ENCODE measurements around the gene MR1. TPM values are rescaled to one million over a fixed set of nuclear protein-coding genes. Genes with fewer than 3 reads are reported as not detected.

The MR1 gene
- total and polyA plus RNA-seq, 3 donors from 2014 or later = 5.8 to 8.6 (median 7.1) TPM

- Histone ChIP-seq H3K27ac (peak overlapping the region; percentile 78 to 96), H3K4me1 (peaks cover 46% of the 10 kb centered on the region), H3K36me3 (ENCODE audit: low read depth, missing control alignments) (no peaks in the 10 kb centered on the region), H3K27me3 (no peaks in the 10 kb centered on the region), H3K4me3 (peak overlapping the region; percentile 69 to 82), H3K9me3 (no peaks in the 10 kb centered on the region)
- intact Hi-C loops (cut with DNase I; ENCODE audit: low total_unique reads) = no loop called here
- WGBS, 2 donors = 35 to 48% methylated on average over 3 of the region's 3 CpGs
- TF ChIP-seq CTCF (IDR thresholded peaks at IDR 0.05) (no peak), POLR2A (IDR thresholded peaks at IDR 0.05) (no peak)
- DNase-seq = no peak
These were observed 72.2 kb downstream of the MR1 start for GRCh38 chr1:181106022-181106312.

GRCh38 chr1:181106479-181106878 lies 72.7 kb downstream of the MR1 start:
- peak overlapping the region in 1 of 2 donors; percentile 96 for H3K27ac ChIP-seq
- intact Hi-C loops (cut with DNase I; ENCODE audit: low total_unique reads) = no loop called here
- no peaks in the 10 kb centered on the region for H3K9me3 ChIP-seq
- H3K27me3 ChIP-seq = no peaks in the 10 kb centered on the region
- TF ChIP-seq POLR2A (IDR thresholded peaks at IDR 0.05) (no peak), CTCF (IDR thresholded peaks at IDR 0.05) (no peak)
- no peak for DNase-seq
- H3K4me3 ChIP-seq = peak overlapping the region in 1 of 2 donors; percentile 69
- no peaks in the 10 kb centered on the region for H3K36me3 ChIP-seq (ENCODE audit: low read depth, missing control alignments)
- WGBS, 2 donors = 40 to 47% methylated on average over 6 of the region's 6 CpGs
- H3K4me1 ChIP-seq = peaks cover 45% of the 10 kb centered on the region

GRCh38 chr1:181107711-181108110 lies 73.9 kb downstream of the MR1 start:
- TF ChIP-seq POLR2A (IDR thresholded peaks at IDR 0.05) (no peak), CTCF (IDR thresholded peaks at IDR 0.05) (no peak)
- H3K27ac ChIP-seq = no peak overlapping the region
- intact Hi-C loops (cut with DNase I; ENCODE audit: low total_unique reads) = no loop called here
- H3K36me3 ChIP-seq (ENCODE audit: low read depth, missing control alignments) = no peaks in the 10 kb centered on the region
- H3K4me3 ChIP-seq = no peak overlapping the region
- DNase-seq = no peak
- H3K4me1 ChIP-seq = peaks cover 36% of the 10 kb centered on the region
- H3K9me3 ChIP-seq = no peaks in the 10 kb centered on the region
- WGBS, 2 donors = 26 to 28% methylated on average over 2 of the region's 2 CpGs
- H3K27me3 ChIP-seq = no peaks in the 10 kb centered on the region

- intact Hi-C loops (cut with DNase I; ENCODE audit: low total_unique reads) = no loop called here
- no peaks in the 10 kb centered on the region for H3K27me3 ChIP-seq
- no peaks in the 10 kb centered on the region for H3K9me3 ChIP-seq
- no peak overlapping the region for H3K4me3 ChIP-seq
- H3K27ac ChIP-seq = no peak overlapping the region
- DNase-seq = no peak
- H3K4me1 ChIP-seq = peaks cover 30% of the 10 kb centered on the region
- H3K36me3 ChIP-seq (ENCODE audit: low read depth, missing control alignments) = no peaks in the 10 kb centered on the region
- WGBS, 2 donors = 84 to 87% methylated on average over 7 of the region's 7 CpGs
- no peak for TF ChIP-seq CTCF (IDR thresholded peaks at IDR 0.05)
- no peak for TF ChIP-seq POLR2A (IDR thresholded peaks at IDR 0.05)
These were observed 74.6 kb downstream of the MR1 start for GRCh38 chr1:181108304-181108867.

- TF ChIP-seq CTCF (IDR thresholded peaks at IDR 0.05) (no peak), POLR2A (IDR thresholded peaks at IDR 0.05) (no peak)
- H3K9me3 ChIP-seq = no peaks in the 10 kb centered on the region
- no peak for DNase-seq
- 82 to 95% methylated on average over 2 of the region's 2 CpGs for WGBS, 2 donors
- intact Hi-C loops (cut with DNase I; ENCODE audit: low total_unique reads) = no loop called here
- no peak overlapping the region for H3K27ac ChIP-seq
- H3K36me3 ChIP-seq (ENCODE audit: low read depth, missing control alignments) = no peaks in the 10 kb centered on the region
- no peaks in the 10 kb centered on the region for H3K27me3 ChIP-seq
- peaks cover 19% of the 10 kb centered on the region for H3K4me1 ChIP-seq
- no peak overlapping the region for H3K4me3 ChIP-seq
These were observed 76.2 kb downstream of the MR1 start for GRCh38 chr1:181110013-181110412.

Measured in testis (tissue), 3 donors.